Measurements from ENCODE around the gene MEI1. TPM values are rescaled to one million over a fixed set of nuclear protein-coding genes. Genes with fewer than 3 reads are reported as not detected.
A peak's percentile ranks its signal among the peaks of the same experiment; 100 is the strongest.

Gene MEI1
- total RNA-seq, 1 donor from 2014 or later, result 0.41 TPM

DNA sequence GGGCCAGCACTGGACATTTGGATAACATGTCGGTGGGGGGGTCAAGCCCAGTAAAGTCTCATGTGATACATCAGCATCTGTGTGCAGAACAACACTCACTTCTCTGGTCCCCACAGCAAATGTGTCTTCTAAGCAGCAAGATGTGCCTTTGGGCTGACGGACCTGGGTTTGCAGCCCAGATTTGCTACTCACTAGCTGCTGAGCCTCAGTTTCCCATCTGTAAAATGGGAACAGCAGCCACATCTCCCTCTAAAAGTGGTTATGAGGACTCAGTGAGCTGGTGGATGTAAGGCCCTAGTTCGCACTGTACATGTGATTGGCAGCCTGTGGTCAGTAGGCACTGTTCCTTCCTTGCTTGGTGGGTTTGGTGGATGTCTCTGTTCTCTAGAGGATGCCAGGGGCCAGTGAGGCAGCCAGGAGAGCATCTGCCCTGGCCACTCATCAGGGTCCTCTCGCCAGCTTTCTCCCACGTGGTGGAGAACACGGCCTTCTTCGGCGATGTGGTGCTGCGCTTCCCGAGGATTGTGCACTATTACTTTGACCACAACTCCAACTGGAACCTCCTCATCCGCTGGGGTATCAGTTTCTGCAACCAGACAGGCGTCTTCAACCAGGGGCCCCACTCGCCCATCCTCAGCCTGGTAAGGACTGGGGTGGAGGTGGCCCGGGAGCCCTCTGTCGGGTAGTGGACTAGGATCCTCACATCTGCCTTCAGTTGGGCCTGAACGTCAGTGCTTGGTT is 113.7 kb downstream of the MEI1 start:
- ATAC-seq, result no peak
- intact Hi-C loops (cut with DNase I), result no loop called here
- no peak for DNase-seq (ENCODE audit: missing footprints)

DNA sequence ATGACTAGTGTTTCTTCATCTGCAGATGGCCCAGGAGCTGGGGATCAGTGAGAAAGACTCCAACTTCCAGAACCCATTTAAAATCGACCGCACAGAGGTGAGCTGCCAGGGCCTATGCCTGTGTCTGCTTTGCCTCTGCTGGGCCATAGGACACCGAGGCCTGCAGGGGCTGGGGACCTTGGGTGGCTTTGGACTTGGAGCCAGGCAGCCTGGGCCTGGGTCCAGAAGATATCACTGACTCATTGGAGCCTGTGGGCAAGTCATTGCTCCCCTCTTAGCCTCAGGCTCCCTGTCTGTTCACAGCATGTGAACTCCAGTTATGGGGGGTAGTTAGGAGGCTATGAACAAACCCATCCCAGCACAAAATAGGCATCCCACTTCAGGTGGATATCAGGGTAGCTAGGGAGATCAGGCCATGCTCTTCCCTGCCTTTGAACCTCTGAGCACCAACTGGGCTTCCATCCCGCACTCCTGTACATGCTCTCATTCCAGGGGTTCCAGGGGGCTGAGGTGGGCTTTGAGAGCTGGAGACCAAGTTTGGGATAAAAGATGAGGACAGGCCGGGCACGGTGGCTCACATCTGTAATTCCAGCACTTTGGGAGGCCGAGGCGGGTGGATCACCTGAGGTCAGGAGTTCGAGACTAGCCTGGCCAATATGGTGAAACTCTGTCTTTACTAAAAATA is 114.6 kb downstream of the MEI1 start:
- intact Hi-C loops (cut with DNase I), result no loop called here
- ATAC-seq, result no peak
- no peak for DNase-seq (ENCODE audit: missing footprints)

DNA sequence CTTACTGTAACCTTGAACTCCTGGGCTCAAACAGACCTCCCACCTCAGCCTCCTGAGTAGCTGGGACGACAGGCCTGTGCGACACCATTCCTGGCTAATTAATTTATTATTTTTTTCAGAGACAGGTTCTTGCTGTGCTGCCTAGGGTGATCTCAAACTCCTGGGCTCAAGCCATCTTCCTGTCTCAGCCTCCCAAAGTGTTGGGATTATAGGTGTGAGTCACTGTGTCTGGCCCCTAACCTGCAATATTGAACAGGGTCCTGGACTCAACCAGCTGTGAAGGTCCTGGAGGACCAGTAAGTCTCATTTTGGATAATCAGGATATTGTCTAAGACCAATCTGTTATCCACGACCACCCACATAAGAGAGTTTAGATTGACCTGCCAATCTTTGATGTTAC is 116.4 kb downstream of the MEI1 start:
- ATAC-seq (no peak), DNase-seq (ENCODE audit: missing footprints) (no peak)
- intact Hi-C loops (cut with DNase I), result no loop called here

DNA sequence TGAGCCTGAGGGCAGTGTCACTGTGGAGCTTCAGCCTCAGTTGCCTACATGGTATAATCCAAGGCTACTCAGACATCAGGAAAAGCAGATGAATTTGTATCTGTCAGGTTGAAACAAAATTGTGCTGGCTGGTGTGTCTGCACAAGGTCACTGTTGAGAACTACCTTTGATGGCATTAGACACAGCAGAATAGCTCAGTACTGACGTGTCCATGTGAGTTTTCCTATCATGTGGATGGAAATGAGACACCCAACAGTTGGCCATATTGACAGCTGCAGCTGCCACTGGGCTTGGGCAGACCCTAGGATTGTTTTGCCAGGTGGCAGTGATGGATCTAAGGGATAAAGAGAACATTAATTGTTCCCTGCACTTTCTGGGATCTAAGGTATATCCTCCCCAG is 116.9 kb downstream of the MEI1 start:
- ATAC-seq, result no peak
- intact Hi-C loops (cut with DNase I), result no loop called here
- no peak for DNase-seq (ENCODE audit: missing footprints)

DNA sequence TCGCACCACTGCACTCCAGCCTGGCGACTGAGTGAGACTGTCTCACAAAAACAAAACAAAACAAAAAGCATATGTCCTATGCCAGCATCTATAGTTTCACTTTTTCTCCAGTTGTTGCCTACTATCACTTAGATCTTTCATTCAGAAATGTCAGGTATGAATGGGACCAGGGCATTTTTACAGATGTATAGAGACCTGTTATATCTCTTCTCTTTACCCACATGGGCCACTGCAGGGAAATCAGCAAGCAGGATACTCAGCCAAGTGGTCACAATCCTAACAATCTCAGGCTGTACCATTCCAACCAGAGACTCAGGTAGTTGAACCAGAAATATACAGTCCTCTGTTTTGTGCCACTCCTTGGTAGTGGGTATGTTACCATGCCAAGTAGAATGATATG is 117.6 kb downstream of the MEI1 start:
- ATAC-seq (no peak), DNase-seq (ENCODE audit: missing footprints) (no peak)
- intact Hi-C loops (cut with DNase I), result no loop called here

DNA sequence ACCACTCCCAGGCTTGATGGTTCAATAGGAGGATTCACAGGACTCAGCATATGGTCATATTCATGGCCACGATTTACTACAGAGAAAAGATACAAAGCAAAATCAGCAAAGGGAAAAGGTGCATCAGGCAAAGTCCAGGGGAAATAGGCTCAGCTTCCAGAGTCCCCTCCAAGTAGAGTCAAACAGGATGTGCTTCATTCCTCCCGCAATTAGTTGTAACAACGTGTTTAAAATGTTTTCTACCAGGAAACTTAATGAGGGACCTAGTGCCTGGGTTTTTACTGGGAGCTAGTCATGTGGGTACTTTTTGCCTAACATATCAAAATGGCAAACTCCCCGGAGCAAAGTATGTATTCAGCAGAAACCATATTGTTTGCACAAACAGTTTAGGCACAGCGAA is 118.7 kb downstream of the MEI1 start:
- DNase-seq (ENCODE audit: missing footprints) (no peak), ATAC-seq (no peak)
- intact Hi-C loops (cut with DNase I), result no loop called here

DNA sequence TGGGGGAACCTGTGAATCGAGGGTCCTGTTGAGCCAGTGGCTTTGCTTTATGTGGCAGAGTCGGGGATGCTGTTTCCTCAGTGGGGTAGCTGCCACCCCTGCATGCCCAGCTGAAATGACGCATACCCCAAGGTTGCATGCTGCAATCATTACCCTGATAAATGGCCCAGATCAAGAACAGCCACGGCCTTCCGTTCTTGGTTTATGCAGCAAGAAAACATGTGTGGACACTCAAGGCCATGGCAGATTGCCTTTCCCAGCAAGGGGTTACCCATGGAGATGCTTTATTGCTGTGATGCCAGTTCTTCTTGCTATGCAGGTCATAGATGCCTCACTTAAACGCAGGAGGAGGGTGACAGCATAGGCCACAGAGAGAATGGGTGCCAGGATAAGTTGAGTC is 119.3 kb downstream of the MEI1 start:
- intact Hi-C loops (cut with DNase I), result no loop called here
- no peak for DNase-seq (ENCODE audit: missing footprints)
- no peak for ATAC-seq

DNA sequence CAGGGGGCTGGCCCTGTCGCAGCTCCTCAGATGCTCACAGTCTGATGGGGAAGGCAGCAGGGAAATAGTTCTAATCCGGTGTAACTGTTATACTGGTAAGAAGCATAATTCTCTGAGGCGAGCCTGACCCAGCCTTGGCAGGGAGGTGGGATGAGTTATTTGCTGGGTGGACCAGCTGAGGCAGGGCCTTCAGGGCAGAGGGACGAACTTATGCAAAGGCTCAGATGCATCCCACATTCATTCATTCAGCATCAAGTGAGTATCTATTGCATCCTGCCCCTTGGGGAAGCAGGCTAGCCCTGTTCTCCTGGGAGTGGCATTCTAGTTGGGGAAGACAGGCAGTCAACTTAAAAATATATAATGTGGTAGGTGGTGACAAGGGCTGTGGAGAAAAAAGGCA is 120.0 kb downstream of the MEI1 start:
- ATAC-seq (no peak), DNase-seq (ENCODE audit: missing footprints) (no peak)
- intact Hi-C loops (cut with DNase I), result no loop called here

DNA sequence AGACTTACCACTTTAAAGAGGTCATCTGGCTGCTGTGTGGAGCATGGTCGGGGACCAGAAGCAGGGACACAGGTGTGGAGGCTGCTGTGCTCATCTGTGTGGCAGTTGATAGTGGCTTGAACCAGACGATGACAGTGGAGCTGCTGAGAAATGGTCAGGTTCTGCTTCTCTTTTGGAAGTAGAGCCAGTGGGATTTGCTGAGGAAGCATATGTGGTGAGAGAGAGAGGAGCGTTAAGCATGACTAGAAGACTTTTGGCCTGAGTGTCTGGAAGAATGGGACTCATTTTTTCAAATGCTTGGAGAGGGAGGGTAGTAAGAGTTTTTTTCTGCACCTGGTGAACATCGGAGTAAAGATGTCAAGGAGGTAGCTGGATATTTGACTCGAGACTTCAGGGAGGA is 121.1 kb downstream of the MEI1 start:
- intact Hi-C loops (cut with DNase I), result no loop called here
- DNase-seq (ENCODE audit: missing footprints) (no peak), ATAC-seq (no peak)

DNA sequence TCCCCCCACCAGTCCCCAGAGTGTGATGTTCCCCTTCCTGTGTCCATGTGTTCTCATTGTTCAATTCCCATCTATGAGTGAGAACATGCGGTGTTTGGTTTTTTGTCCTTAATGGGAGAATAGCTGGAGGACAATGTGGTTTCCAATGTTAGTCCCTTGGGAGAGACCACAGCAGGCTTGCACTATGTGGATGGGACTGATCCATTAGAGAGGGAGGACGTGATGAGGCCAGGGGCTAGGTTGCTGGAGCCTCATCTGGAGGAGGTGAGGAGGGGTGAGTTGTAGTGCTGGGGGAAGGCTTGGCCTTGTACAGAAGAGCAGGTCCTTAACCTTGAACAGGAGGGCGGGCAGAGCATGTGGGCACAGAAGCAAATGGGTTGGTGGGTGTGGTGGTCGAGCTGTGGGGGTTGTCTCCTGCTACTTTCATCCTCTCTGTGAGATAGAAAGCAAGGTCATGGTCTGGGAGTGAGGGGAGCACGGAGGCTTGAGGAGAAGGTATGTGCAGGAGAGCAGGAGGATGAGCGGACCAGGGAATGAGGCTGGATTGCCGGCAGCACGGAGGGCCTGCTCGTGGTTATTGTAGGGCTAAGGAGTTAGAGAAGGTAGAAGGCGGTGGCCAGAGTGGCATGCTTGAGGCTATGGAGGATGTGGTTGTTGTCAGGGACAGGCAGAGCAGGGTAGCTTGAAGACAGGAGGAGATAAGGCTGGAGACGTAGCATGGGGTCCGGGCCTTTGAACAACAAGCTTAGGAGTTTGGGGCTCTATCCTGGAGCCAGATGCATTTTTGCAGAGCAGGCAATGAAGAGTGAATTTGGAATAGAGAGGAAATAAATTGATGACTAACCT is 122.4 kb downstream of the MEI1 start:
- intact Hi-C loops (cut with DNase I), result no loop called here
- ATAC-seq (no peak), DNase-seq (ENCODE audit: missing footprints) (no peak)

DNA sequence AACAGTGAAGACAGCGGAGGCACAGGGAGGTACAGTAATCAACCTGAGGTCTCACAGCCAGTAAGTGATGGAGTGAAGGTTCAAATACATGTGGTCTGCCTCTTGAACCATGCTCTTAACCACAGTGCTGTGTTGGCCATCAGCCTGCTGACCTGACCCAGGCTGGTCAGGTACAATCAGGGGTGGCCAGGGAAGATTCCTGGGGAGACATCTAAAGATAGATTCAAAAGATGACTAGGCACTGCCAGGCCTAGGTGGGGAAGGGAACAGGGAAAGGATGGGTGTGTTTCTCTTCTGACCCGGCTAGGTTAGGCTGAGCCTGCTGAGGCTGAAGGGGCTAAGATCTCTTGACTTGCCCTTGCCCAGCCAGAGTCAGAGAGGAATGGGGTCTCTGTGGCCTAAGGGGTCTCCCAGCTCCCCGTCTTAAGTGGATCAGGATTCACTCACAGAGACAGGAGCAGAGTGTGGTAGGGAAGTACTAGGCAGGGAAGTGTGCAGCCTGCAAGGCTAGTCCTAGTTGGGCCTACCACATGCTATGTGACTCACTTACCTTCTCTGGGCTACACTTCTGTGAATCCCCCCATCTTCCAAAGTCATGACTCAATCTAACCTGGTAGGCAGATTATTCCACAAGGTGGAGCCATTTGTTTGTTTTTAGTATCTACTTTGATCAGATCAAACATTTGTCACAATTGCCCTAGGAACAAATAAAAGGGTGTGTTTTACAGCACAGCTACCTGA is 123.2 kb downstream of the MEI1 start:
- ATAC-seq, result peak; percentile 16
- intact Hi-C loops (cut with DNase I), result loop anchor here (1.0 kb wide), 1 partner anchor 119 kb away; no protein-coding TSS in a partner anchor
- DNase-seq (ENCODE audit: missing footprints), result no peak

DNA sequence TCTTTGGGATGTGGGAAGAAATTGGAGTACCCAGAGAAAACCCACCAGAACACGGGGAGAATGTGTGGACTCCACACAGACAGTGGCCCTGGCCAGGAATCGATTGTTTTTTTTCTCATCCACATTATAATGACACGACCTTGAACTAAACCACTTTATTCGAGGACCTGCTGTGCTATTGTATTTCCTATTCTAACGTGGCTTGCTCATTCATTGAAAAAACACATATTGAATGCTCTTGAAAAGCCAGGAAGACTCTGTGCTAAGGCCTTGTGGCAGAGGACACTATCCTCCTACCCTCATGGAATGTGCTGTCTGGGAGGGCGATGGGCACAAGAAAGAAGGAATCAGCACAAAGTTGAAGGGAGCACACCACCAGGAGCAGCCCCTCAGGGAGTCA is 124.5 kb downstream of the MEI1 start:
- intact Hi-C loops (cut with DNase I), result loop anchor here (1.0 kb wide), 1 partner anchor 118 kb away; no protein-coding TSS in a partner anchor
- ATAC-seq (no peak), DNase-seq (ENCODE audit: missing footprints) (no peak)

DNA sequence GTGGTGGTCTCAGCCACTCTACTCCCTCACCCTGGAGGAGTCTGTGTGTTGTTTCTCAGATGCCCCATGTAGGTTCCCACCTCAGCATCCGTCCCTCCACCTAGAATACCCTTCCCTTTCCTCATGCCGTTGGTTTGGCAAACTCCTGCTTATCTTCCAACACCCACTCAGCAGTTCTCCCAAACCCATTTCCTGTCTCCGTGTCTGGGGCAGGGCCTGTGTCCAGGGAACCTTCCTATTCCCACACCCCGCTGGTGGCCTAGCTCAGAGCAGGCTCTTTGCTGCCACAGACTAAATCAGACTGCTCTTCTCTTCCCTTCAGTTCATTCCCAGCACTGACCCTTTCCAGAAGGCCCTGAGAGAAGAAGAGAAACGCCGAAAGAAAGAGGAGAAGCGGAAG is 126.1 kb downstream of the MEI1 start:
- DNase-seq (ENCODE audit: missing footprints), result no peak
- ATAC-seq, result no peak
- intact Hi-C loops (cut with DNase I), result no loop called here

DNA sequence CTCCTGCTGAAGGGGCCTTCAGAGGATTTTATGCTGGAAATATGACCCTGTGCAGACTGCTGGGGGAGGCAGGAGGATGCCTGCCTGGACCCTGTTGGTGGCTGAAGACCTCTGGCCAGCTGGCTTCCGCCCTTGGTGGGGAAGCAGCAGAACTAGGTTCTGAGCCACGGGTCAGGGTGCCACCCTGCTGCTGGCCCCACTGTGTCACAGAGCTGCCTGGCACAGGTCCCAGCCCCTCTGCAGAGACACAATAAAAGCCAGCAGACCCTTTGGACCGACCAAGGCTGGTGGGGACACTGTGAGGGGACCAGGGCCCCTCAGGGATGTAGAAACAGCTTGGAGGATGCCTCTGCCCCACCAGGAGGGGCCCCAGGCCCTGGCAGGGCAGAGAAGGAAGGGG is 126.7 kb downstream of the MEI1 start:
- DNase-seq (ENCODE audit: missing footprints), result no peak
- intact Hi-C loops (cut with DNase I), result no loop called here
- ATAC-seq, result peak; percentile 8

DNA sequence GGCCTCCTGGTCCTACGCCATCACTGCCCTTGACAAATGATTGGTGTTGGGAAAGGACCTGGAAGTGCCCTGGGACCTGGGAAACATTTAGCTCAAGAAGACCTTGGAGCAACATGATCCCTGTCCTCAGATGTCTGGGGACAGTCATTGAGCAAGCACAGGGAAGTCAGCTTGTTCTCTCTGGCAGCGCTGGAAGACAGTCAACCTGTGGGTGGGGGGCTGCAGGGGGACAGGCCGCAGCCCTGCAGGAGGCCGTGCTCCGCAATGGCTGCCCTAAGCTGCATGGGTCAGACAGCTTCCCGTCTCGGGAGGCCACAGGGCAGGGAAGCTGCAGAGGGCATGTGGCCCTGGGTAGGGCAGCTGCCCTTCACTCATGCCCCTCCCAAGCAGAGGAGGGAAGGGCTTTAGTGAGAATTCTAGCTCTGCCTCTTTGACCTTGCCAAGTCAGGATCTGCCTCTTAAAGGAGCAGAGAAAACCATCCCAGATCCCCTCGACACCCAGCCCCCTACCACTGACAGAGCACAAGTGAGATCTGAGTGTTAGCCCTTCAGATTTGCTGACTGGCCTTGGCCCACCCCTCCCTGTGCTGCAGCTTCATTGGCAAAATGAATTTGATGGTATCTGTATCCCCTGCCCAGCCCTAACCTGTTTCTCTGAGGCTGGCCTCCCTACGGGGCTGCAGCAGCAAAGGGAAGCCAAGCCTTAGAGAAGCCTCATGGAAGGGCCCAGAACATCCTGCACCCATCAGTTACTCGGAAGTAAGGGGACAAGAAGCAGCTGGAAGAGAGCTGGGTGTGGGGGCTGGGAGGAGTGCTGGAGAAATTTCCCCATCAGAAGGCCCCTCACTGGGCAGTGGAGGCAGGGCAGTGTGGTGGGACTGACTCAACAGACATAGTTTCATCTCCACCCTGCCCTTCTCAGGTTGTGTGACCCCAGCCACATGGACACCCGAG is 127.4 kb downstream of the MEI1 start:
- DNase-seq (ENCODE audit: missing footprints) (no peak), ATAC-seq (peak; percentile 60)
- intact Hi-C loops (cut with DNase I), result no loop called here

DNA sequence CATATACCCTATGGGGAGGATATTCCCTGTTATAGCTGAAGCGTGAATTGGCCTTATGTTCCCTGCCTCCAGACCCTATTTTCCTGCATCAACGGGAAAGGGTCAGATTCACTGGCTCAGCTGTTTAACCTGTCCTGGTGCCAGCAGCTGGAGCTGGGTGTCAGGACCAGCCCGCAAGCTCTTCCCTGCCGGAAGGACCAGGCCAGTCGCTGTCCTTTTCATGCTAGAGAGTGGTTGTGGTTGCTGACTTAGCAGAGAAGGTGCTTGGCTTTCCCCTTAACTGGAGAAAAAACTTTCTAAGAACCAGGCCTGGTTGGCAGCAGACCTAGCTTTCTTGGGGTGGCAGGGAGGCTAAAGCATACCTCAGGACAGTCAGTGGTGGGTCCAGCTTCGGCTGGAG is 128.4 kb downstream of the MEI1 start:
- DNase-seq (ENCODE audit: missing footprints) (no peak), ATAC-seq (no peak)
- intact Hi-C loops (cut with DNase I), result no loop called here

DNA sequence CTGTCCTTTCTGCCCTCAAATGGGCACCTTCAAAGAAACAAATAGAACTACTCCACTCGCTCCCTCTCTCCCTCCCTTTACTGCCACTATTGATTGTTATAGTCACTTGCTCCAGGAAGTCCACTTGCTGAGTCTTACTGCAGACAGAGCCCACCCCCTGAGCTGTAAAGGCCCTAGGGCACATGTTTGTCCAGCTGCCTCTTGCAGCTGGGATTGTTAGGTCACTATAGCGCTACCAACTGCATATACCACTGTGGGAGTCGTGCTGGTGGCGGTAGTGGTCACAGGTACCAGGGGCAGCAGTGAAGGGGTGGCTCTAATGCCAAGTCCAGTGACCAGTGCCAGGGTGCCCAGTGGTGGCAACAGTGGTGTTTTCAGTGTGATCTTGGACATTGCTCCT is 129.2 kb downstream of the MEI1 start:
- DNase-seq (ENCODE audit: missing footprints), result no peak
- intact Hi-C loops (cut with DNase I), result no loop called here
- no peak for ATAC-seq

DNA sequence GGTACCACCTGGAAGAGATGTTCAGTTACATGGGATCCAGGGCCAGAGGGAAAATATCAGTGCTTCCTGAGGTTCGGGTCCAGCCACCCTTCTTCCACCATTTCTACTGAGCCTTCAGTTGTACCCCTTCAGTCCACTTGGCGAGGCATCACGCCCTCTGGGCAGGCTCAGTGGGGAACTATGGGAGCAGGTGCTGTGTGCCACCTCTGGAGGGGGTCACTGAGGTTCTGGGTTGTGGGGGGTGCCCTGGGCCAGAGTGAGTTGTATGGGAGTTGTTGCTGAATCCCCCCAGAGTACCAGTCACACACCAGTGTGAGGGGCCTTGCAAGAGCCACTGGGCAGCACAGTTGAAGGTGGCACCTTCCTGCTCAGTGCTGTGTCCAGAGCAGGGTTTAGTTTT is 130.9 kb downstream of the MEI1 start:
- ATAC-seq (no peak), DNase-seq (ENCODE audit: missing footprints) (no peak)
- intact Hi-C loops (cut with DNase I), result loop anchor here (5.0 kb wide), 1 partner anchor 42 kb away; no protein-coding TSS in a partner anchor
